Measurements from ENCODE around the gene SERPINA6.
"Not testable (repeated sequence)": the region's sequence is repeated elsewhere in the genome, so short reads cannot be mapped to it uniquely, and the experiment has no call there.

Gene SERPINA6

DNA sequence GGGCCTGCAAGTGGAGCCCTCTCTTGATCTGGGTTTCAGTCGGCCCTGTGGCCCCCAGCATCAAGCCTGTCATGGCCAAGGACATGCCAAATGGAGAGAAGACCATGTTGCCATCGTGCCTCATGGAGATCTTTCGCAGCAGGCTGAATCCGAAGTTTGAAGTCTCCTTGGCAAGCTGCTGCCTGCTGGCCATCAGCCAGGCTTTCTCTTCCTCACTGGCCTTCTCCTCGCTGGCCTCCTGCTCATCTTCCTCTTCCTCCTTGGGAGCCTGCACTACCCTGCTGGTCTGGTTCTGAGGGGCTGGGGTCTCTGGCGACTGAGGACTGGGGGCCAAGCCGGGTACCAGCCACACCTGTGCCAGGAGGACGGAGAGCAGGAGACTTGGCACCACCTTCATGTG, 32.9 kb downstream of the SERPINA6 start:
- DNase-seq, result no peak

DNA sequence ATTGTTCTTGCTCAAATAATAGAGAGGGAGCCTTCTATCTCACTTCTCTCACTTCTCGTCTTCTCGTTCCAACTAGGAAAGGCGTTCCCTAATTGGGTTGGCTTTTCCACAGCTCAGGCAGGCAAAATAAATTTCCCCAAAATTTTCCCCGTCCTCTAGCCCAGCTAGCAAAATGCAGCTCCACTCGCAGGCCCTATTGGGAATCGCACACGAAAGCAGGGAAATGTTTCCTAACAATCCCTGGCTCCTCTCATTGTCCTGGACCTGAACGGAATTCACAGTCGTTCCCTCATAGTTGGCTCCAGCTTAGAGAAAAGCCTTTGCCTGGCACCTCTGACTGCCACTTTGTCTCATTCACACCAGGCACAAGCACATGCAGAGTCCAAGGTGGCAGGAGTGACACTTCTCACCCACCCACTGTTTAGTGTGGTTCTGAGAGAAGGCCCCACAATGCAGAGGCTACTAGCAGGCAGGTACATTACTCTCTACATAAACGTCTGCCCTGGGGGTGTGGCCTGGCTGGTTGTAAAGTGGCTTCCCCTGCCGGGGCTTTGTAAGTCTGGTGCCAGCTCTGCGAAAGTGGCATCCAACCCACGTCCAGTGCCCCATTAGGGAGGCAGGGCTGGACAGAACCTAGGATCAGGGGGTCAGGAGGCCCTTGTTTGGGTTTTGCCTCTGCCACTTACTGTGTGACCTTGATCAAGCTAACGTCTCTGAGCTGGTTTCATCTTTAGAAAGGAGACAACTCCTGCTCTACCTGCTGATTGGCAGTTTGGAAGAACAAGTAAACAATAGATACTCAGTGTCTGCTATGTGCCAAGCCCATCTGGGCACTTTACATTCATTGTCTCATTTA, 34.3 kb downstream of the SERPINA6 start:
- DNase-seq, result no peak

DNA sequence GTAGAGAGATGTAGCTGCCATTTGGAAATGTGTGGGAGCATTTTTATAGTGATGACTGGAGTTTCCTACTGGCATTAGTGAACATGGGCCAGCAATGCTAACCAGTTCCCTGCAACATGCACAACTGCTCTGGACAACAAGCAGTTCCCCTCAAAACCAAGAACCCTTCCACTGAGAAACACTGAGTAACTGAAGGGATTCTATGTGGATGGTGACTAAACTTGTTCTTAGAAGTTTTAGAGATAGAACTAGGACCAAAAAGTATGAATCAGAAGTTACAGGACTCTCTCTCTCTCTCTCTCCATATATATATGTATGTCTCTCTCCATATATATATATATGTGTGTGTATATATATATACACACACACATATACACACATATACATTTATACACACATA, 38.0 kb downstream of the SERPINA6 start:
- DNase-seq, result no peak

DNA sequence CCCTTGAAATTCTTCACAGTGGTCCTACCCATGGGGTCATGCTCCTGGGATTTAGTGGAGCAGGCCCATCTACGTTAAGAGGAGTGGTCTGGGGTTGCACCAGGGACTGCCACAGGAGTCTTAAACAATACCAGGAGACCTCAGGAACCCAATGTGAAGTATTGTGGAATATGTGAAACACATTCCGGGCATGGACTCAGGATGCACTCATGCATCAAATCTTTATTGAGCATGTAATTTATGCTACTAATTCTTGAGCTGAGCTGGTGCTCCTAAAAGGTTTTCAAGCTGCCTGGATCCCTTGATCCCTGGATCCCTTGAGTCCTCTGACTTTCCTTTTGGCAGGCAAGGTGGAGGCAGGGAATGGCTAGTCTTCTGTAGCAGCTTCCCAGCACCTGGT, 38.9 kb downstream of the SERPINA6 start:
- no peak for DNase-seq

DNA sequence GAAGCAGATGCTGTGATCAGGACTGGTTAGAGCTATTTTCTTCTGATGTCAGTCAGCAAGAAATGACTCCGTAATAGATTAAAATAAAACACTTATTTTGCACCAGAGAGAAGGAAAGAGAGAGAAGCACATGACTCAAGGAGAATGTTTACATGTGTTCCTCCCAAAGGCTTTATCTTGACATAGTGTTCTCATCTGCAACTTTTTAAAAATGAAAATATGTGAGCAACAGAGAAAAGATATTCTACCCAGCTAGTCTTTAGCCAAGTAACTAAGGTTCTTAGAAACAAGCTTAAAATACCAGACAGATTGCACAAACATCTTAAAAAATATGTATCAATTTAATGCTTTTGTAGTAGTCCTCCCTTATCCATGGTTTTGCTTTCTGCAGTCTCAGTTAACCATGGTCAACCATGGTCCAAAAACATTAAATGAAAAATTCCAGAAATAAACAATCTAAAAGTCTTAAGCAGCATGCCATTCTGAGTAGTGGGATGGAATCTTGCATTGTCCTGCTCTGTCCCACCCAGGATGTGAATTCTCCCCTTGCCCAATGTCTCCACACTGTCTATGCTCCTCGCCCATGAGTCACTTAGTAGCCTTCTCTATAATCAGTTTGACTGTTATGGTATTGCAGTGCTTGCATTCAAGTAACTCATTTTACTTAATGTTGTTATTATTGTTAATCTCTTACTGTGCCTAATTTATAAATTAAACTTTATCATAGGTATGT, 40.0 kb downstream of the SERPINA6 start:
- no peak for DNase-seq

DNA sequence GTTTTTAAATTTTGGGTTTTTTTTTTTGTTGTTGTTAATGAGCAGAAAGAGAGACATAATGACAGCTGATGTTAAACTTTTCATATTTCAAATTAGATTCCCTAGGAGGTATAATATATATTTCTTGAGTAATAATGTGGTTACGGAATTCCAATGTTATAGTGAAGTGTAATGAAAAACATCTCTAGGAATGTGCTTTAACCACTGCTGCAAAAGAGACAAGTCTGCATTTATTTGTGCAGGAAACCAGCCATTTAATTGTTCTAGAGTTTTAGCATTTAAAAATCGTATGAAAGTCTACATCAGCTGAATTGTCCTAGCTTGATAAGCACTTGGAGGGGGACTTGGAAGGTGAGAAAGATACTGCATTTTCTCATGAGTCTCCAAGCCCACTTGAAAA, 44.4 kb downstream of the SERPINA6 start:
- no peak for DNase-seq

DNA sequence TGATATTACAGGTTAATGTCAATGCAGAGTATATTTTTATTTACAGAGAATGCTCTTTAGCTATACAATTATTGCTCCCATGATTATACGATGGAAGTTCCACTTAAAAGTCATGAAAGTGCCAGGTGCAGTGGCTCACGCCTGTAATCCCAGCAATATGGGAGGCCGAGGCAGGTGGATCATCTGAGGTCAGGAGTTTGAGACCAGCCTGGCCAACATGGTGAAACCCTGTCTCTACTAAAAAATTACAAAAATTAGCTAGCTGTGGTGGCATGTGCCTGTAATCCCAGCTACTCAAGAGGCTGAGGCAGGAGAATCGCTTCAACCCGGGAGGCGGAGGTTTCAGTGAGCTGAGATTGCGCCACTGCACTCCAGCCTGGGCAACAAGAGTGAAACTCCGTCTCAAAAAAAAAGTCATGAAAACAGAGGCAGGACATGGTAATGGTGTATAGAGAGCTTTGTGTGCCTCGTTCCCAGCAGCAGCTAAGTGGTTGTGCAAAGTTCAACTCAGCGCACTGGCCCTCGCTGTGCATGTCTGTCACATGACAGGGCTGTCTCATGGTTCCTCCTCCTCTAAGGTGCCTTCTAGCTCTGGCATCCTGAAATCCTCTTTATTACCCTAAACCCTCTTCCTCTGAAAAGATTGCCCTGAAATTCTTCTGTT, 46.1 kb downstream of the SERPINA6 start:
- DNase-seq, result not testable (repeated sequence)

DNA sequence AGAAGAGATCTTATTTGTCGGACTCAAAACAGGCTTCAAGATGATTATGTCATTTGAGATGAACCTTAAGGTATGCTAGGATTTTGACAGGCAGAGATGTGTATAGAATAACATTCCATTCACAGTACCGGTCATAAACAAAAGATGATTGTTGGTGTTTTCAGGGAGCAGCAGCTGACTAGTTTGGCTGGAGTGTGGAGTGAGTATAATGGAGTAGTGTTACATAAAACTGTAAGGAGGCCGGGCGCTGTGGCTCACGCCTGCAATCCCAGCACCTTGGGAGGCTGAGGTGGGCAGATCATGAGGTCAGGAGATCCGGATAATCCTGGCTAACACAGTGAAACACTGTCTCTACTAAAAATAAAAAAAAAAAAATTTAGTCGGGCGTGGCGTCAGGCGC, 54.0 kb downstream of the SERPINA6 start:
- DNase-seq, result no peak

DNA sequence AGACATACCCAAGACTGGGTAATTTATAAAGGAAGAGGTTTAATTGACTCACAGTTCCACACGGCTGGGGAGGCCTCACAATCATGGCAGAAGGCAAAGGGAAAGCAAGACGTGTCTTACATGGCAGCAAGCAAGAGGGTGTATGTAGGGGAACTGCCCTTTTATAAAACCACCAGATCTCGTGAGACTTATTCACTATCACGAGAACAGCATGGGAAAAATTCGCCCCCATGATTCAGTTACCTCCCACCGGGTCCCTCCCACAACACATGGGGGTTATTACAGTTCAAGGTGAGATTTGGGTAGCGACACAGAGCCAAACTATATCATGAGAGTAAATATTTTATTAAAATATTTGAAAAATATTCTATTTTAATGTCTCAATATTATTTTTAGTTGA, 54.6 kb downstream of the SERPINA6 start:
- not testable (repeated sequence) for DNase-seq

DNA sequence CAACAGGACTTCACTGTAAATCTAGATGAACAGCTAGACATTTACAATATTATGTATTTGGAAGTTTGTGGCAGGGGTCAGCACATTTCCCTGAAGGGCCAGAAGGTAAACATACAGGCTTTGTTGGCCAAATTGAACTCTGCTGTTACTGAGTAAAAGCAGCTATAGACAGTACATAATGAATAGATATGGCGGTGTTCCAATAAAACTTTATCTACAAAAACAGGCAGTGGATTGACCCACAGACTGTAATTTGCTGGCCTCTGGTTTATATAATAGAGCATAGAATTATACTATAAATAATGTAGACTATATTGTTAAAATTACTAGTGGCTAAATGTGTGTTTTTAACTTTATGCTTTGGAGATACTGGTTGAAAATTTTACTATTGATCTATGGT, 55.8 kb downstream of the SERPINA6 start:
- no peak for DNase-seq

DNA sequence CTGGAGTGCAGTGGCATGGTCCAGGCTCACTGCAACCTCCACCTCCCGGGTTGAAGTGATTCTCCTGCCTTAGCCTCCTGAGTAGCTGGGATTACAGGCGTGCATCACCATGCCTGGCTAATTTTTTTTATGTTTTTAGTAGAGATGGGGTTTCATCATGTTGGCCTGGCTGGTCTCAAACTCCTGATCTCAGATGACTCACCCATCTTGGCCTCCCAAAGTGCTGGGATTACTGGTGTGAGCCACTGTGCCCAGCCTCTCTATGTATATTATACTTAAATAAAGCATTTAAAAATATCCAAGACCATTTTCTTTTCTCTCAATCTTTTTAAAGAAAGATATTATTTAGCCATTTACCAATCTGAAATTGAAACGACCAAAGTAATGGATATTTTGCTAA, 58.9 kb downstream of the SERPINA6 start:
- DNase-seq, result not testable (repeated sequence)
